ENCODE data around the gene PPM1B. TPM values are rescaled to one million over a fixed set of nuclear protein-coding genes. Genes with fewer than 3 reads are reported as not detected.

The PPM1B gene
- total RNA-seq, 1 donor = 31.5 TPM

DNA sequence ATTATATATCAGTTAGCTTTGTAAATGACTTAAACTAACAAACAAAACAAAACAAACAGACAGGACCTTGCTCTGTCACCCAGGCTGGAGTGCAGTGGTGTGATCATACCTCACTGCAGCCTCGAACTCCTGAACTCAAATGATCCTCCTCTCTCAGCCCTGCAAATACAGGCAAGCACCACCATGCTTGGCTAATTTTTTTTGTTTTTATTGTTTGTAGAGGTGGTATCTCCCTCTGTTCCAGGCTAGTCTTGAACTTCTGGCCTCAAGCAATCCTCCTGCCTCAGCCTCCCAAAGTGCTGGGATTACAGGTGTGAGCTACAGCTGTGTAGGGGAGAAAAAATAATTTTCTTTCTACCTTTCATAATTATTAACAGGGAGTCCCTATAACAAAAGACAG lies 33.8 kb upstream of the PPM1B start:
- Histone ChIP-seq H3K36me3 (ENCODE audit: insufficient read depth, low read length) (no peaks in the 10 kb centered on the region), H3K27ac (ENCODE audit: low read depth, low read length) (no peak overlapping the region)
- TF ChIP-seq, protein P1, sequence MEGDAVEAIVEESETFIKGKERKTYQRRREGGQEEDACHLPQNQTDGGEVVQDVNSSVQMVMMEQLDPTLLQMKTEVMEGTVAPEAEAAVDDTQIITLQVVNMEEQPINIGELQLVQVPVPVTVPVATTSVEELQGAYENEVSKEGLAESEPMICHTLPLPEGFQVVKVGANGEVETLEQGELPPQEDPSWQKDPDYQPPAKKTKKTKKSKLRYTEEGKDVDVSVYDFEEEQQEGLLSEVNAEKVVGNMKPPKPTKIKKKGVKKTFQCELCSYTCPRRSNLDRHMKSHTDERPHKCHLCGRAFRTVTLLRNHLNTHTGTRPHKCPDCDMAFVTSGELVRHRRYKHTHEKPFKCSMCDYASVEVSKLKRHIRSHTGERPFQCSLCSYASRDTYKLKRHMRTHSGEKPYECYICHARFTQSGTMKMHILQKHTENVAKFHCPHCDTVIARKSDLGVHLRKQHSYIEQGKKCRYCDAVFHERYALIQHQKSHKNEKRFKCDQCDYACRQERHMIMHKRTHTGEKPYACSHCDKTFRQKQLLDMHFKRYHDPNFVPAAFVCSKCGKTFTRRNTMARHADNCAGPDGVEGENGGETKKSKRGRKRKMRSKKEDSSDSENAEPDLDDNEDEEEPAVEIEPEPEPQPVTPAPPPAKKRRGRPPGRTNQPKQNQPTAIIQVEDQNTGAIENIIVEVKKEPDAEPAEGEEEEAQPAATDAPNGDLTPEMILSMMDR (IDR thresholded peaks at IDR 0.05; ENCODE audit: extremely low read depth, low read depth, low read length) = no peak

DNA sequence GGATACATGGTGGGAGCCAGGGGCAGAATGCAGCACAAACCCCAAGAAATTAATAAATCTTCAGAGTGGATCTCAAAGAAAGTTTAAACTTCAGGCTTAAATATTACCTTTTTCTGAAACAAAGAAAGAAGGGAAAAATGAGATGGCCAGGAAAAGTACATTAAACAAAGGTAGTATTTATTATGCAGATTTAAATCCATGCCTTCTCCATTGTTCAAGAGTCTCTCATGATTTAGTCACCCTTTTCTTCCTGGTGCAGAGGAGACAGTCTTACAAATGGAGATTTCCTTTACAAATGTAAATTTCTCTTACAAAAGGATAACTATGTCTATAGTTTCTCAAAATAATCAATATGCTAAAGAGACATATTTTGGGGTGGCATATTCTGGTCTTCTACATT lies 33.4 kb upstream of the PPM1B start:
- TF ChIP-seq, protein P1 (IDR thresholded peaks at IDR 0.05; ENCODE audit: extremely low read depth, low read depth, low read length) = no peak
- peak overlapping the region; percentile 70 for H3K27ac ChIP-seq (ENCODE audit: low read depth, low read length)

More for the DNA sequence above, 33.8 kb upstream of the PPM1B start:
- Histone ChIP-seq H3K4me1 (ENCODE audit: insufficient read depth, low read length) (peaks cover 27% of the 10 kb centered on the region), H3K4me2 (ENCODE audit: insufficient read depth, low read length) (no peak overlapping the region), H4K20me1 (ENCODE audit: insufficient read depth, low read length) (no peaks in the 10 kb centered on the region), H3K9me3 (ENCODE audit: low read depth, low read length) (no peaks in the 10 kb centered on the region), H3K4me3 (ENCODE audit: insufficient read depth, low read length) (no peak overlapping the region), H3K79me2 (ENCODE audit: insufficient read depth, low read length) (no peaks in the 10 kb centered on the region), H3K27me3 (ENCODE audit: insufficient read depth, low read length) (no peaks in the 10 kb centered on the region), H2AFZ (ENCODE audit: low read length) (no peak overlapping the region)
- DNase-seq (ENCODE audit: insufficient read length, low spot score, missing footprints) = no peak

DNA sequence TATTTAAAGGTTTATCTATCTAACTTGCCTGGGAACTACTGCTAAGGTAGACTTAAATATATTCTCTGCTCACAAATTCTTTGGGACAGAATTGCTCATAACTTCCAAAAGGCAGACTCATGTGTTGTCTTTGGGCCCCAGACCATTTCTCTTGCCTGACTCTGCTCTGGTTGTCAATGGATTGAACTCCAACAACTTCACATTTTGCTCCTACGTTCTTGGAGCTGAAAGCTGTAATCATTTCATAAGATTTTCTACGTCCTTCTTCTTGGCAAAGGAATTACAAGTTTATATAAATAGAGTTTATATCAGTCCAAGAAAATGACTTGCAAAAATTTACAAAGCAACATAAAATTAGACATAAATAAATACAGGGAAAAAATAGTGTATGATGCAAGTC lies 32.9 kb upstream of the PPM1B start:
- H3K79me2 ChIP-seq (ENCODE audit: insufficient read depth, low read length) = no peaks in the 10 kb centered on the region
- H3K4me3 ChIP-seq (ENCODE audit: insufficient read depth, low read length) = no peak overlapping the region
- no peaks in the 10 kb centered on the region for H4K20me1 ChIP-seq (ENCODE audit: insufficient read depth, low read length)
- H2AFZ ChIP-seq (ENCODE audit: low read length) = peak overlapping the region; percentile 23
- TF ChIP-seq, protein P1 (IDR thresholded peaks at IDR 0.05; ENCODE audit: extremely low read depth, low read depth, low read length) = no peak
- no peaks in the 10 kb centered on the region for H3K27me3 ChIP-seq (ENCODE audit: insufficient read depth, low read length)
- no peaks in the 10 kb centered on the region for H3K9me3 ChIP-seq (ENCODE audit: low read depth, low read length)
- peak overlapping the region; percentile 70 for H3K27ac ChIP-seq (ENCODE audit: low read depth, low read length)
- H3K4me2 ChIP-seq (ENCODE audit: insufficient read depth, low read length) = peak overlapping the region; percentile 49
- no peaks in the 10 kb centered on the region for H3K36me3 ChIP-seq (ENCODE audit: insufficient read depth, low read length)
- peaks cover 20% of the 10 kb centered on the region for H3K4me1 ChIP-seq (ENCODE audit: insufficient read depth, low read length)
- DNase-seq (ENCODE audit: insufficient read length, low spot score, missing footprints) = peak; percentile 25

More for the DNA sequence above, 33.4 kb upstream of the PPM1B start:
- Histone ChIP-seq H2AFZ (ENCODE audit: low read length) (peak overlapping the region; percentile 23), H3K36me3 (ENCODE audit: insufficient read depth, low read length) (no peaks in the 10 kb centered on the region), H3K27me3 (ENCODE audit: insufficient read depth, low read length) (no peaks in the 10 kb centered on the region), H3K9me3 (ENCODE audit: low read depth, low read length) (no peaks in the 10 kb centered on the region), H4K20me1 (ENCODE audit: insufficient read depth, low read length) (no peaks in the 10 kb centered on the region), H3K4me2 (ENCODE audit: insufficient read depth, low read length) (peak overlapping the region; percentile 49), H3K4me3 (ENCODE audit: insufficient read depth, low read length) (no peak overlapping the region), H3K4me1 (ENCODE audit: insufficient read depth, low read length) (peaks cover 24% of the 10 kb centered on the region), H3K79me2 (ENCODE audit: insufficient read depth, low read length) (no peaks in the 10 kb centered on the region)
- DNase-seq (ENCODE audit: insufficient read length, low spot score, missing footprints) = no peak

DNA sequence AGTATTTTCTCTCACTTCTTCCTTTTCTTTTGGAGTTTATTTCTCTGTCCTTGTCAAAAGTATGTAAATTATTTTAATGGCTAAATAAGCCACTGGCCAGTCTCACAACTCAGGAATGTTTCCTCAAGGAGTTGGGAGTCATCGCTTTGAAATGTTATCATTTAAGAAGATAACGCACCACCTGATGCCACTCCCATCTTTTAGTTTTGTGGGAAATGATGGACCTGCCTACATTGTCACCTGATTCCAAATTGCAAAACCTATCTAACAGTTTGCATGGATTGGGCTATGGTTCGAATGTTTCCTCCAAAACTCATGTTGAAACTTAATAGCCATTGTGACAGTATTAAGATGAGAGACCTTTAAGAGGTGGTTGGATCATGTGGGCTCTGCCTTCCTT lies 32.4 kb upstream of the PPM1B start:
- H3K4me1 ChIP-seq (ENCODE audit: insufficient read depth, low read length) = peaks cover 17% of the 10 kb centered on the region
- DNase-seq (ENCODE audit: insufficient read length, low spot score, missing footprints) = no peak
- no peaks in the 10 kb centered on the region for H3K79me2 ChIP-seq (ENCODE audit: insufficient read depth, low read length)
- no peak overlapping the region for H2AFZ ChIP-seq (ENCODE audit: low read length)
- H4K20me1 ChIP-seq (ENCODE audit: insufficient read depth, low read length) = no peaks in the 10 kb centered on the region
- peak overlapping the region; percentile 49 for H3K4me2 ChIP-seq (ENCODE audit: insufficient read depth, low read length)
- no peaks in the 10 kb centered on the region for H3K36me3 ChIP-seq (ENCODE audit: insufficient read depth, low read length)
- peak overlapping the region; percentile 70 for H3K27ac ChIP-seq (ENCODE audit: low read depth, low read length)
- no peak overlapping the region for H3K4me3 ChIP-seq (ENCODE audit: insufficient read depth, low read length)
- no peaks in the 10 kb centered on the region for H3K27me3 ChIP-seq (ENCODE audit: insufficient read depth, low read length)
- H3K9me3 ChIP-seq (ENCODE audit: low read depth, low read length) = no peaks in the 10 kb centered on the region
- TF ChIP-seq, protein P1 (IDR thresholded peaks at IDR 0.05; ENCODE audit: extremely low read depth, low read depth, low read length) = no peak
